ENCODE results near the gene GBX1. TPM values are rescaled to one million over a fixed set of nuclear protein-coding genes. Genes with fewer than 3 reads are reported as not detected.
A peak's percentile ranks its signal among the peaks of the same experiment; 100 is the strongest.

Gene GBX1
- total RNA-seq, 2 donors from 2014 or later: not detected

- Histone ChIP-seq H3K27me3 (ENCODE audit: control insufficient read depth, insufficient read depth, low read length, poor library complexity, severe bottlenecking) (no peaks in the 10 kb centered on the region), H3K9me3 (ENCODE audit: control insufficient read depth, low read length) (no peaks in the 10 kb centered on the region), H3K36me3 (ENCODE audit: control insufficient read depth, insufficient read depth, low read length) (peaks cover 24% of the 10 kb centered on the region), H3K4me1 (ENCODE audit: control insufficient read depth, insufficient read depth, low read length) (peaks cover 11% of the 10 kb centered on the region), H3K9ac (ENCODE audit: extremely low read depth, low read length, poor library complexity, severe bottlenecking) (no peak overlapping the region), H3K4me3 (ENCODE audit: low read length) (no peak overlapping the region), H3K27ac (ENCODE audit: low read depth, low read length) (no peak overlapping the region)
- Mint-ChIP-seq H3K27ac (no peak overlapping the region), H3K27me3 (ENCODE audit: insufficient read depth) (no peaks in the 10 kb centered on the region), H3K9me3 (no peaks in the 10 kb centered on the region), H3K36me3 (ENCODE audit: low read depth) (peaks cover 4% of the 10 kb centered on the region), H3K4me3 (no peak overlapping the region), H3K4me1 (peaks cover 26% of the 10 kb centered on the region)
- 88 to 90% methylated on average over 6 to 10 of the region's 10 CpGs for WGBS, 2 experiments (ENCODE audit: insufficient coverage in 1 of 2, insufficient read length in 1 of 2)
- no peak for DNase-seq
- TF ChIP-seq, protein P1, sequence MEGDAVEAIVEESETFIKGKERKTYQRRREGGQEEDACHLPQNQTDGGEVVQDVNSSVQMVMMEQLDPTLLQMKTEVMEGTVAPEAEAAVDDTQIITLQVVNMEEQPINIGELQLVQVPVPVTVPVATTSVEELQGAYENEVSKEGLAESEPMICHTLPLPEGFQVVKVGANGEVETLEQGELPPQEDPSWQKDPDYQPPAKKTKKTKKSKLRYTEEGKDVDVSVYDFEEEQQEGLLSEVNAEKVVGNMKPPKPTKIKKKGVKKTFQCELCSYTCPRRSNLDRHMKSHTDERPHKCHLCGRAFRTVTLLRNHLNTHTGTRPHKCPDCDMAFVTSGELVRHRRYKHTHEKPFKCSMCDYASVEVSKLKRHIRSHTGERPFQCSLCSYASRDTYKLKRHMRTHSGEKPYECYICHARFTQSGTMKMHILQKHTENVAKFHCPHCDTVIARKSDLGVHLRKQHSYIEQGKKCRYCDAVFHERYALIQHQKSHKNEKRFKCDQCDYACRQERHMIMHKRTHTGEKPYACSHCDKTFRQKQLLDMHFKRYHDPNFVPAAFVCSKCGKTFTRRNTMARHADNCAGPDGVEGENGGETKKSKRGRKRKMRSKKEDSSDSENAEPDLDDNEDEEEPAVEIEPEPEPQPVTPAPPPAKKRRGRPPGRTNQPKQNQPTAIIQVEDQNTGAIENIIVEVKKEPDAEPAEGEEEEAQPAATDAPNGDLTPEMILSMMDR (conservative IDR thresholded peaks at IDR 0.05): no peak
These were observed 59.6 kb downstream of the GBX1 start for GRCh38 chr7:151107882-151108281.

- Mint-ChIP-seq H3K36me3 (ENCODE audit: low read depth) (peaks cover 4% of the 10 kb centered on the region), H3K4me1 (peaks cover 15% of the 10 kb centered on the region), H3K9me3 (no peaks in the 10 kb centered on the region), H3K4me3 (peak overlapping the region; percentile 13), H3K27me3 (ENCODE audit: insufficient read depth) (no peaks in the 10 kb centered on the region), H3K27ac (no peak overlapping the region)
- peak; percentile 82 for DNase-seq
- no peaks in the 10 kb centered on the region for H3K9me3 ChIP-seq (ENCODE audit: control insufficient read depth, low read length)
- H3K9ac ChIP-seq (ENCODE audit: extremely low read depth, low read length, poor library complexity, severe bottlenecking): no peak overlapping the region
- TF ChIP-seq, protein P1 (conservative IDR thresholded peaks at IDR 0.05): no peak
- H3K4me1 ChIP-seq (ENCODE audit: control insufficient read depth, insufficient read depth, low read length): no peaks in the 10 kb centered on the region
- H3K4me3 ChIP-seq (ENCODE audit: low read length): no peak overlapping the region
- H3K27me3 ChIP-seq (ENCODE audit: control insufficient read depth, insufficient read depth, low read length, poor library complexity, severe bottlenecking): no peaks in the 10 kb centered on the region
- WGBS, 2 experiments (ENCODE audit: insufficient coverage in 1 of 2, insufficient read length in 1 of 2): 75 to 79% methylated on average over 22 to 23 of the region's 23 CpGs
- H3K36me3 ChIP-seq (ENCODE audit: control insufficient read depth, insufficient read depth, low read length): peaks cover 29% of the 10 kb centered on the region
- no peak overlapping the region for H3K27ac ChIP-seq (ENCODE audit: low read depth, low read length)
These were observed 62.9 kb downstream of the GBX1 start for GRCh38 chr7:151104411-151105235.

DNA sequence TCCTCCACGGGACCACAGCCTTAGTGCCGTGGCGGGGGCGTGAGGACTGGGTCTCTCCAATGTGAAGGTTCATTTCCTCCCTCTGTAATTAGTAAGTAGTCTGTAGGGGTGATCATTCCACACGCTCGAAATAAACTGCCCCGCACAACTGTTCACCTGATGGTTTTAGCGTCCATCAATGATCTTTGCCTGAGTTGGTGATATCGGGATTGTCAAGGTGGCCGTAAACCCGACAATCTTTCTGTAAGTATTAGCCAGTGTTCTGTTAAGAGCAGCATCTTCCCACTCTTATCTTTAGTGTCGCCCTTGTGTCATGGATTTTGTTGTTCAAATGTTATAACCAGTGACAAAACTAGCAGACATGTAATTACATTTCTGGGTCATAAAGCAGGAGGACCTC lies 63.5 kb downstream of the GBX1 start:
- Histone ChIP-seq H3K27me3 (ENCODE audit: control insufficient read depth, insufficient read depth, low read length, poor library complexity, severe bottlenecking) (no peaks in the 10 kb centered on the region), H3K4me1 (ENCODE audit: control insufficient read depth, insufficient read depth, low read length) (no peaks in the 10 kb centered on the region), H3K36me3 (ENCODE audit: control insufficient read depth, insufficient read depth, low read length) (peaks cover 29% of the 10 kb centered on the region), H3K27ac (ENCODE audit: low read depth, low read length) (no peak overlapping the region), H3K9ac (ENCODE audit: extremely low read depth, low read length, poor library complexity, severe bottlenecking) (no peak overlapping the region), H3K4me3 (ENCODE audit: low read length) (no peak overlapping the region), H3K9me3 (ENCODE audit: control insufficient read depth, low read length) (no peaks in the 10 kb centered on the region)
- no peak for DNase-seq
- 90 to 94% methylated on average over 8 to 11 of the region's 12 CpGs for WGBS, 2 experiments (ENCODE audit: insufficient coverage in 1 of 2, insufficient read length in 1 of 2)
- peaks cover 12% of the 10 kb centered on the region for H3K4me1 Mint-ChIP-seq
- H3K36me3 Mint-ChIP-seq (ENCODE audit: low read depth): peaks cover 4% of the 10 kb centered on the region
- H3K9me3 Mint-ChIP-seq: no peaks in the 10 kb centered on the region
- TF ChIP-seq, protein P1 (conservative IDR thresholded peaks at IDR 0.05): no peak
- no peaks in the 10 kb centered on the region for H3K27me3 Mint-ChIP-seq (ENCODE audit: insufficient read depth)
- no peak overlapping the region for H3K27ac Mint-ChIP-seq
- no peak overlapping the region for H3K4me3 Mint-ChIP-seq

All from endodermal cell (in vitro differentiated cells).